GM18505 (cell line): Measurements from ENCODE around the gene SETD1A.
"Not testable (repeated sequence)": the region's sequence is repeated elsewhere in the genome, so short reads cannot be mapped to it uniquely, and the experiment has no call there.

Experiments
- ATAC-seq: cut with Tn5 transposase; IDR thresholded peaks from one replicate; pipeline ENCODE4 v1.9.1; 2021; ENCODE audit not compliant: unreplicated experiment
- POLR2A ChIP-seq: IDR thresholded peaks from 4 replicates; pipeline ENCODE4 v1.6.1; 2011; ENCODE audit warnings: borderline replicate concordance; ENCODE audit not compliant: insufficient read depth, insufficient read length; ENCODE audit errors: extremely low read depth

The SETD1A gene

GRCh38 chr16:30924913-30925631 is 32.5 kb upstream of the SETD1A start:
- no peak for ATAC-seq
- TF ChIP-seq POLR2A, result no peak

- ATAC-seq, result no peak
- no peak for TF ChIP-seq POLR2A
Observed at GRCh38 chr16:30925632-30925987, 31.9 kb upstream of the SETD1A start.

GRCh38 chr16:30925995-30926811 is 31.4 kb upstream of the SETD1A start:
- no peak for TF ChIP-seq POLR2A
- no peak for ATAC-seq

- no peak for TF ChIP-seq POLR2A
- ATAC-seq, result no peak
Observed at GRCh38 chr16:30926937-30927788, 30.4 kb upstream of the SETD1A start.

- TF ChIP-seq POLR2A, result no peak
- ATAC-seq, result no peak
Observed at GRCh38 chr16:30927789-30928378, 29.7 kb upstream of the SETD1A start.

- no peak for ATAC-seq
Observed at GRCh38 chr16:30928390-30928789, 29.2 kb upstream of the SETD1A start.

GRCh38 chr16:30929167-30929566 is 28.4 kb upstream of the SETD1A start:
- ATAC-seq, result no peak
- no peak for TF ChIP-seq POLR2A

More at GRCh38 chr16:30928390-30928789, 29.2 kb upstream of the SETD1A start:
- TF ChIP-seq POLR2A, result no peak

- no peak for ATAC-seq
- TF ChIP-seq POLR2A, result no peak
Observed at GRCh38 chr16:30930160-30930571, 27.4 kb upstream of the SETD1A start.

- TF ChIP-seq POLR2A, result no peak
- ATAC-seq, result no peak
Observed at GRCh38 chr16:30931068-30931650, 26.4 kb upstream of the SETD1A start.

GRCh38 chr16:30934827-30935557 is 22.6 kb upstream of the SETD1A start:
- no peak for TF ChIP-seq POLR2A
- ATAC-seq, result no peak

GRCh38 chr16:30937692-30938091 is 19.9 kb upstream of the SETD1A start:
- TF ChIP-seq POLR2A, result no peak
- no peak for ATAC-seq

GRCh38 chr16:30939571-30939970 is 18.0 kb upstream of the SETD1A start:
- ATAC-seq, result not testable (repeated sequence)

GRCh38 chr16:30941600-30942425 is 15.7 kb upstream of the SETD1A start:
- ATAC-seq, result peak; percentile 72
- no peak for TF ChIP-seq POLR2A
